ENCODE results near the gene GAPVD1. TPM values are rescaled to one million over a fixed set of nuclear protein-coding genes. Genes with fewer than 3 reads are reported as not detected.
"Not testable (repeated sequence)": the region's sequence is repeated elsewhere in the genome, so short reads cannot be mapped to it uniquely, and the experiment has no call there.

GAPVD1 gene
- total and polyA plus RNA-seq, 2 of the 8 experiments (the other 6 are each of a cell fraction or from before 2014, with no cell fraction given), result 5.5 to 40.5 TPM

DNA sequence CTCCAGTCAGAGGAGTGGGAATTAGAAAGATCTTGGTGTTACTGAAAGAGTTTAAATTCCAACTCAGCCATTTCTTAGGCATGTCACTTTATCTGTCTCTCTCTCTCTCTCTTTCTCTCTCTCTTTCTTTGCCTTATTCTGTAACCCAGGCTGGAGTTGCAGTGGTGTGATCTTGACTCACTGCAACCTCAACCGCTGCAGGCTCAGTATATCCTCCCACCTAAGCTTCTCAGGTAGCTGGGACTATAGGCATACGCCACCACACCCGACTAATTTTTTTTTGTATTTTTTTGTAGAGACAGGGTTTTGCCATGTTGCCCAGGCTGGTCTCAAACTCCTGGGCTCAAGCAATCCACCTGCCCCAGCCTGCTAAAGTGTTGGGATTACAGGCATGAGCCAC lies 43.0 kb upstream of the GAPVD1 start (continued):
- TF ChIP-seq SP4 (IDR thresholded peaks at IDR 0.05; ENCODE audit: low read length), result no peak
- no peak for TF ChIP-seq CTCF (IDR thresholded peaks at IDR 0.05; ENCODE audit: control extremely low read depth in 1 of 3, insufficient read depth in 1 of 3, low read depth in 1 of 3, low read length in 3 of 3)

DNA sequence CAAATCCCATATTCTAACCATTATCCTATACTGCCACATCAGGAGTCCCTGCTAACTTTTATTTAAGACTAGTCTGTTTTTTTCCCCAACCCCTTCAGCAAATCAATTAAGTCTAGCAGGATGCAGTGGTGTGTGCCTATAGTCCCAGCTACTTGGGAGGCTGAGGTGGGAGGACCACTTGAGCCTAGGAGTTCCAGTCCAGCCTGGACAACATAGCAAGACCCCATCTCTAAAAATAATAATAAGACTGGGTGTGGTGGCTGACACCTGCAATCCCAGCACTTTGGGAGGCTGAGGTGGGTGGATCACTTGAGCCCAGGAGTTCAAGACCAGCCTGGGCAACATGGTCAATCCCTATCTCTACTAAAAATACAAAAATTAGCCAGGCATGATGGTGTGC lies 36.8 kb upstream of the GAPVD1 start:
- H3K4me3 ChIP-seq (ENCODE audit: extremely low read depth in 1 of 4, insufficient read depth in 2 of 4, low read depth in 3 of 4, low read length in 4 of 4); H3K27ac ChIP-seq (ENCODE audit: low read depth, low read length); H3K9me3 ChIP-seq (ENCODE audit: insufficient read depth in 2 of 2, low read depth in 1 of 2, low read length in 1 of 2); DNase-seq (ENCODE audit: low read depth in 1 of 2, low spot score in 2 of 2); H2BK5ac ChIP-seq (ENCODE audit: low read depth, low read length); H3K23ac ChIP-seq (ENCODE audit: insufficient read length); H3K79me2 ChIP-seq (ENCODE audit: control insufficient read depth in 1 of 2, insufficient read depth in 2 of 2, low read length in 2 of 2); H3K4me1 ChIP-seq (replicated peaks in 1 of 4; ENCODE audit: control insufficient read depth in 3 of 4, insufficient read depth in 4 of 4, low read length in 3 of 4); H3K14ac ChIP-seq (ENCODE audit: insufficient read length); H4K20me1 ChIP-seq (replicated peaks in 1 of 2; ENCODE audit: control insufficient read depth in 1 of 2, insufficient read depth in 2 of 2, low read length in 2 of 2); H4K8ac ChIP-seq (ENCODE audit: extremely low read depth, insufficient read depth, low read length); H4K91ac ChIP-seq (replicated peaks; ENCODE audit: insufficient read length, low read length); H2AK5ac ChIP-seq (ENCODE audit: low read depth, low read length); H3K56ac ChIP-seq (replicated peaks; ENCODE audit: insufficient read length, low read depth, low read length); H3K4me2 ChIP-seq (ENCODE audit: insufficient read depth in 1 of 2, low read depth in 2 of 2, low read length in 2 of 2); H3K23me2 ChIP-seq (ENCODE audit: low read depth, low read length); CTCF ChIA-PET (ENCODE audit: partially characterized antibody); H3K27me3 ChIP-seq (replicated peaks in 1 of 4; ENCODE audit: control insufficient read depth in 3 of 4, extremely low read depth in 1 of 4, insufficient read depth in 3 of 4, low read length in 3 of 4); H2BK15ac ChIP-seq (ENCODE audit: low read length); H2AFZ ChIP-seq (ENCODE audit: low read length); H4K5ac ChIP-seq (ENCODE audit: insufficient read length, low read depth, low read length); H2BK120ac ChIP-seq (replicated peaks; ENCODE audit: low read depth, low read length); H3K9ac ChIP-seq (replicated peaks in 1 of 4; ENCODE audit: extremely low read depth in 1 of 4, low read depth in 3 of 4, low read length in 3 of 4); H2BK20ac ChIP-seq (ENCODE audit: low read length); H2BK12ac ChIP-seq (ENCODE audit: low read depth, low read length); FAIRE-seq; H3K4ac ChIP-seq (replicated peaks; ENCODE audit: insufficient read length, low read depth, low read length); H3K79me1 ChIP-seq (ENCODE audit: low read depth, low read length); H3K18ac ChIP-seq (ENCODE audit: extremely low read depth, low read length): not testable (repeated sequence)
- POLR2A ChIA-PET (ENCODE audit: partially characterized antibody), result interaction anchor here (0.9 kb wide), 1 partner anchor 460 kb away, joined by 3 read pairs; no protein-coding TSS in a partner anchor
- H3K36me3 ChIP-seq (ENCODE audit: control insufficient read depth in 2 of 4, insufficient read depth in 4 of 4, low read length in 3 of 4), result peaks cover 2 to 10% (median 3%) of the 10 kb centered on the region in 4 experiments; a peak in 5 of 8 replicates
